ENCODE data around the gene PRM3. TPM values are rescaled to one million over a fixed set of nuclear protein-coding genes. Genes with fewer than 3 reads are reported as not detected.

PRM3 gene
- total and polyA plus RNA-seq, 2 donors (not counting 1 experiment from before 2014, with no cell fraction given): not detected

GRCh38 chr16:11231367-11231970 is 42.0 kb downstream of the PRM3 start:
- peak overlapping the region; percentile 26 for H2AFZ ChIP-seq (ENCODE audit: low read length)
- no peak overlapping the region for H3K27ac ChIP-seq (ENCODE audit: insufficient read depth, low read length)

GRCh38 chr16:11229906-11230305 is 43.5 kb downstream of the PRM3 start:
- no peak for DNase-seq (ENCODE audit: low read depth in 2 of 2)
- H4K20me1 ChIP-seq (ENCODE audit: control insufficient read depth, extremely low read depth, insufficient read depth, low read length): no peaks in the 10 kb centered on the region
- H3K27me3 ChIP-seq (ENCODE audit: control insufficient read depth, insufficient read depth, low read length): no peaks in the 10 kb centered on the region
- no peak overlapping the region for H3K4me2 ChIP-seq (ENCODE audit: extremely low read depth, insufficient read depth, low read length)
- no peaks in the 10 kb centered on the region for H3K79me2 ChIP-seq (ENCODE audit: control insufficient read depth, insufficient read depth, low read length)
- H2AFZ ChIP-seq (ENCODE audit: low read length): no peak overlapping the region
- no peak for TF ChIP-seq EZH2 (IDR thresholded peaks at IDR 0.05; ENCODE audit: low read length, missing control alignments)
- TF ChIP-seq, protein P1, sequence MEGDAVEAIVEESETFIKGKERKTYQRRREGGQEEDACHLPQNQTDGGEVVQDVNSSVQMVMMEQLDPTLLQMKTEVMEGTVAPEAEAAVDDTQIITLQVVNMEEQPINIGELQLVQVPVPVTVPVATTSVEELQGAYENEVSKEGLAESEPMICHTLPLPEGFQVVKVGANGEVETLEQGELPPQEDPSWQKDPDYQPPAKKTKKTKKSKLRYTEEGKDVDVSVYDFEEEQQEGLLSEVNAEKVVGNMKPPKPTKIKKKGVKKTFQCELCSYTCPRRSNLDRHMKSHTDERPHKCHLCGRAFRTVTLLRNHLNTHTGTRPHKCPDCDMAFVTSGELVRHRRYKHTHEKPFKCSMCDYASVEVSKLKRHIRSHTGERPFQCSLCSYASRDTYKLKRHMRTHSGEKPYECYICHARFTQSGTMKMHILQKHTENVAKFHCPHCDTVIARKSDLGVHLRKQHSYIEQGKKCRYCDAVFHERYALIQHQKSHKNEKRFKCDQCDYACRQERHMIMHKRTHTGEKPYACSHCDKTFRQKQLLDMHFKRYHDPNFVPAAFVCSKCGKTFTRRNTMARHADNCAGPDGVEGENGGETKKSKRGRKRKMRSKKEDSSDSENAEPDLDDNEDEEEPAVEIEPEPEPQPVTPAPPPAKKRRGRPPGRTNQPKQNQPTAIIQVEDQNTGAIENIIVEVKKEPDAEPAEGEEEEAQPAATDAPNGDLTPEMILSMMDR (conservative IDR thresholded peaks at IDR 0.05 in 1 of 2, IDR thresholded peaks at IDR 0.05 in 1 of 2; ENCODE audit: low read depth in 1 of 2, low read length in 2 of 2): no peak
- no peak overlapping the region for H3K9ac ChIP-seq (ENCODE audit: insufficient read depth, low read length)
- H3K9me3 ChIP-seq (ENCODE audit: control insufficient read depth, insufficient read depth, low read depth, low read length): no peaks in the 10 kb centered on the region
- H3K36me3 ChIP-seq (ENCODE audit: control insufficient read depth, insufficient read depth, low read length): no peaks in the 10 kb centered on the region
- H3K4me1 ChIP-seq (ENCODE audit: control insufficient read depth, extremely low read depth, insufficient read depth, low read length): peaks cover 5% of the 10 kb centered on the region
- H3K4me3 ChIP-seq (replicated peaks in 1 of 4; ENCODE audit: control extremely low read depth in 1 of 4, insufficient read depth in 1 of 4, low read depth in 3 of 4, low read length in 4 of 4): no peak overlapping the region
- H3K27ac ChIP-seq (ENCODE audit: insufficient read depth, low read length): no peak overlapping the region

More at GRCh38 chr16:11231367-11231970, 42.0 kb downstream of the PRM3 start:
- H3K4me3 ChIP-seq (replicated peaks in 1 of 4; ENCODE audit: control extremely low read depth in 1 of 4, insufficient read depth in 1 of 4, low read depth in 3 of 4, low read length in 4 of 4): no peak overlapping the region
- peaks cover 2% of the 10 kb centered on the region for H3K4me1 ChIP-seq (ENCODE audit: control insufficient read depth, extremely low read depth, insufficient read depth, low read length)
- no peaks in the 10 kb centered on the region for H4K20me1 ChIP-seq (ENCODE audit: control insufficient read depth, extremely low read depth, insufficient read depth, low read length)
- no peak overlapping the region for H3K9ac ChIP-seq (ENCODE audit: insufficient read depth, low read length)
- no peak for DNase-seq (ENCODE audit: low read depth in 2 of 2)
- TF ChIP-seq EZH2 (IDR thresholded peaks at IDR 0.05; ENCODE audit: low read length, missing control alignments): no peak
- TF ChIP-seq, protein P1 (conservative IDR thresholded peaks at IDR 0.05 in 1 of 2, IDR thresholded peaks at IDR 0.05 in 1 of 2; ENCODE audit: low read depth in 1 of 2, low read length in 2 of 2): no peak
- H3K9me3 ChIP-seq (ENCODE audit: control insufficient read depth, insufficient read depth, low read depth, low read length): no peaks in the 10 kb centered on the region
- no peaks in the 10 kb centered on the region for H3K36me3 ChIP-seq (ENCODE audit: control insufficient read depth, insufficient read depth, low read length)
- no peaks in the 10 kb centered on the region for H3K27me3 ChIP-seq (ENCODE audit: control insufficient read depth, insufficient read depth, low read length)
- H3K79me2 ChIP-seq (ENCODE audit: control insufficient read depth, insufficient read depth, low read length): no peaks in the 10 kb centered on the region
- no peak overlapping the region for H3K4me2 ChIP-seq (ENCODE audit: extremely low read depth, insufficient read depth, low read length)

DNA sequence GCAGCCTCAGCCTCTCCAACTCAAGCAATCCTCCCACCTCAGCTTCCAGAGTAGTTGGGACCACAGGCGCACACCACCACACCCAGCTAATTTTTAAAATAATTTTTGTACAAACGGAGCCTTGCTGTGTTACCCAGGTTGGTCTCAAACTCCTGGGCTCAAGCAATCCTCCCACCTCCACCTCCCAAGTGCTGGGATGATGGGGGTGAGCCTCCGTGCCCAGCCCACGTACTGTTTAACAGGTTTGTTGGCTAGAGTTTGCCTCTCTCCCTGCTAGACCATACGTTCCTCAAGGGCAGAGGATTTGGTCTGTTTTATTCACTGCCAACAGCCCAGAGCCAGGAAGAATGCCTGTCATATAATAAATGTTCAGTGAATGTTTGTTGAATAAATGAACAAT is 44.0 kb downstream of the PRM3 start:
- Histone ChIP-seq H3K27me3 (ENCODE audit: control insufficient read depth, insufficient read depth, low read length) (no peaks in the 10 kb centered on the region), H2AFZ (ENCODE audit: low read length) (no peak overlapping the region), H3K36me3 (ENCODE audit: control insufficient read depth, insufficient read depth, low read length) (no peaks in the 10 kb centered on the region), H3K9ac (ENCODE audit: insufficient read depth, low read length) (no peak overlapping the region), H3K4me1 (ENCODE audit: control insufficient read depth, extremely low read depth, insufficient read depth, low read length) (peaks cover 7% of the 10 kb centered on the region), H4K20me1 (ENCODE audit: control insufficient read depth, extremely low read depth, insufficient read depth, low read length) (no peaks in the 10 kb centered on the region), H3K9me3 (ENCODE audit: control insufficient read depth, insufficient read depth, low read depth, low read length) (no peaks in the 10 kb centered on the region), H3K27ac (ENCODE audit: insufficient read depth, low read length) (no peak overlapping the region), H3K4me2 (ENCODE audit: extremely low read depth, insufficient read depth, low read length) (no peak overlapping the region), H3K79me2 (ENCODE audit: control insufficient read depth, insufficient read depth, low read length) (no peaks in the 10 kb centered on the region), H3K4me3 (replicated peaks in 1 of 4; ENCODE audit: control extremely low read depth in 1 of 4, insufficient read depth in 1 of 4, low read depth in 3 of 4, low read length in 4 of 4) (no peak overlapping the region)
- DNase-seq (ENCODE audit: low read depth in 2 of 2): no peak
- TF ChIP-seq EZH2 (IDR thresholded peaks at IDR 0.05; ENCODE audit: low read length, missing control alignments): no peak
